SIG-M5 treated with dmso at 0.1 percent for 504 hours (cell line): ENCODE data around the gene MAP2K2.

Experiments used
- DNase-seq: peaks from one replicate; lab custom pipeline; 2025; ENCODE audit not compliant: unreplicated experiment; lab: John Stamatoyannopoulos, UW

MAP2K2 gene

GRCh38 chr19:4061683-4062418 is 62.1 kb downstream of the MAP2K2 start:
- peak; percentile 24 for DNase-seq

GRCh38 chr19:4061178-4061682 is 62.7 kb downstream of the MAP2K2 start:
- DNase-seq: peak; percentile 37

GRCh38 chr19:4060621-4061177 is 63.2 kb downstream of the MAP2K2 start:
- DNase-seq: no peak

GRCh38 chr19:4059891-4060620 is 63.9 kb downstream of the MAP2K2 start:
- peak; percentile 68 for DNase-seq

- DNase-seq: no peak
Measured at GRCh38 chr19:4059453-4059871, 64.5 kb downstream of the MAP2K2 start.

GRCh38 chr19:4058693-4059452 is 65.0 kb downstream of the MAP2K2 start:
- DNase-seq: no peak

GRCh38 chr19:4057931-4058692 is 65.8 kb downstream of the MAP2K2 start:
- peak; percentile 75 for DNase-seq

- DNase-seq: no peak
Measured at GRCh38 chr19:4055209-4055552, 68.7 kb downstream of the MAP2K2 start.

GRCh38 chr19:4054441-4055208 is 69.3 kb downstream of the MAP2K2 start:
- DNase-seq: no peak

GRCh38 chr19:4053423-4054324 is 70.2 kb downstream of the MAP2K2 start:
- DNase-seq: no peak

- DNase-seq: no peak
Measured at GRCh38 chr19:4052993-4053422, 70.9 kb downstream of the MAP2K2 start.

GRCh38 chr19:4052114-4052992 is 71.6 kb downstream of the MAP2K2 start:
- peak; percentile 74 for DNase-seq

GRCh38 chr19:4051175-4052101 is 72.5 kb downstream of the MAP2K2 start:
- DNase-seq: peak; percentile 93

- DNase-seq: no peak
Measured at GRCh38 chr19:4049432-4049831, 74.5 kb downstream of the MAP2K2 start.

- no peak for DNase-seq
Measured at GRCh38 chr19:4046946-4047683, 76.8 kb downstream of the MAP2K2 start.

- no peak for DNase-seq
Measured at GRCh38 chr19:4046362-4046691, 77.6 kb downstream of the MAP2K2 start.
